Nephron (organoid): Measurements from ENCODE around the gene PHACTR1.

Experiments used
- H3K27ac Mint-ChIP-seq, 3 experiments: 2 replicates each; pipeline ENCODE4 v1.8.0; 2020; ENCODE audit warnings: mixed read lengths in 3 of 3, mild to moderate bottlenecking in 2 of 3, moderate library complexity in 1 of 3
- H3K27me3 Mint-ChIP-seq: 2 replicates; pipeline ENCODE4 v1.8.0; 2021; ENCODE audit warnings: low read depth, mild to moderate bottlenecking, moderate library complexity, mixed read lengths
- H3K36me3 Mint-ChIP-seq: 2 replicates; pipeline ENCODE4 v1.8.0; 2020; ENCODE audit warnings: low read depth, mixed read lengths
- H3K4me1 Mint-ChIP-seq: 2 replicates; pipeline ENCODE4 v1.8.0; 2020; ENCODE audit warnings: mixed read lengths
- H3K4me3 Mint-ChIP-seq, 3 experiments: 2 replicates each; pipeline ENCODE4 v1.8.0; 2020; ENCODE audit warnings: mild to moderate bottlenecking in 3 of 3, mixed read lengths in 3 of 3, moderate library complexity in 2 of 3
- H3K9me3 Mint-ChIP-seq: 2 replicates; pipeline ENCODE4 v1.8.0; 2020; ENCODE audit warnings: mixed read lengths
- TF ChIP-seq, protein P1 (sequence below), 3 experiments: fragments of 200-600 bp; sonication (generic); IDR thresholded peaks; one replicate each; pipeline ENCODE4 v1.5.0; 2021; ENCODE audit warnings: antibody characterized with exemption in 3 of 3; ENCODE audit not compliant: unreplicated experiment in 3 of 3

The PHACTR1 gene

DNA sequence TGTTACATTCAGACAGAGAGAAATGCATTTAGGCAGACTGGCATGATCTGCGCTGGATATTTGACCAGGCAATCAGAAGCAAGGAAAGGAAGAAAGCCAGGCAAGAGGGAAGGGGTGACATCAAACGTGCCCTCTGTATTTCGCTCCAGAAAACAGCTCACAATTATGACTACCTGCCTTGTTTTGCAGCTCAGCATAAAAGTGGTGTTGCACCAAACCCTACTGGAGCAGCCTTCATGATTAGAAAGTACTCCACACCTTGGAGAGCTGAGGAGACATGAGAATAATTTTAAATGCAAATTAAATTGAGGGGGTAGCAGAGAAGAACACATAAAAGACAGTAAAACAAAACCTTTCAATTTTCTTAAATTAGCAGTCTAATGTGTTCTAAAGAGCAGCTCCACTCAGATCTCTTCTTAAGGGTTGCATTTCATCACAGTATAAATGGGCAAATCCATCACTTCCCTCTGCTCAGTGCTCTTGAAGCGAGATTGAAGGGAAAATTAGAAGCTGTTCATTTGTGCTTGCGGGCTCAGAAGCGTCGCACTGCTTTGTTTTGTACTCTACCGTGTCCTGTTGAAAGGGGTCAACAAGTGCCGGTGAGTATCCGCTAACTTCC lies at the start of gene PHACTR1:
Gene PHACTR1 (plus strand): TSS at position 470 of the 619 bp plus-strand sequence.
- Mint-ChIP-seq H3K36me3 (no peaks in the 10 kb centered on the region), H3K27ac (no peak within 1 kb of the TSS), H3K9me3 (peaks cover 2% of the 10 kb centered on the region), H3K27me3 (peaks cover 38% of the 10 kb centered on the region), H3K4me1 (peaks cover 6% of the 10 kb centered on the region), H3K4me3 (no peak within 1 kb of the TSS)
- TF ChIP-seq, protein P1, sequence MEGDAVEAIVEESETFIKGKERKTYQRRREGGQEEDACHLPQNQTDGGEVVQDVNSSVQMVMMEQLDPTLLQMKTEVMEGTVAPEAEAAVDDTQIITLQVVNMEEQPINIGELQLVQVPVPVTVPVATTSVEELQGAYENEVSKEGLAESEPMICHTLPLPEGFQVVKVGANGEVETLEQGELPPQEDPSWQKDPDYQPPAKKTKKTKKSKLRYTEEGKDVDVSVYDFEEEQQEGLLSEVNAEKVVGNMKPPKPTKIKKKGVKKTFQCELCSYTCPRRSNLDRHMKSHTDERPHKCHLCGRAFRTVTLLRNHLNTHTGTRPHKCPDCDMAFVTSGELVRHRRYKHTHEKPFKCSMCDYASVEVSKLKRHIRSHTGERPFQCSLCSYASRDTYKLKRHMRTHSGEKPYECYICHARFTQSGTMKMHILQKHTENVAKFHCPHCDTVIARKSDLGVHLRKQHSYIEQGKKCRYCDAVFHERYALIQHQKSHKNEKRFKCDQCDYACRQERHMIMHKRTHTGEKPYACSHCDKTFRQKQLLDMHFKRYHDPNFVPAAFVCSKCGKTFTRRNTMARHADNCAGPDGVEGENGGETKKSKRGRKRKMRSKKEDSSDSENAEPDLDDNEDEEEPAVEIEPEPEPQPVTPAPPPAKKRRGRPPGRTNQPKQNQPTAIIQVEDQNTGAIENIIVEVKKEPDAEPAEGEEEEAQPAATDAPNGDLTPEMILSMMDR (IDR thresholded peaks at IDR 0.05; ENCODE audit: unreplicated experiment in 3 of 3): no peak

DNA sequence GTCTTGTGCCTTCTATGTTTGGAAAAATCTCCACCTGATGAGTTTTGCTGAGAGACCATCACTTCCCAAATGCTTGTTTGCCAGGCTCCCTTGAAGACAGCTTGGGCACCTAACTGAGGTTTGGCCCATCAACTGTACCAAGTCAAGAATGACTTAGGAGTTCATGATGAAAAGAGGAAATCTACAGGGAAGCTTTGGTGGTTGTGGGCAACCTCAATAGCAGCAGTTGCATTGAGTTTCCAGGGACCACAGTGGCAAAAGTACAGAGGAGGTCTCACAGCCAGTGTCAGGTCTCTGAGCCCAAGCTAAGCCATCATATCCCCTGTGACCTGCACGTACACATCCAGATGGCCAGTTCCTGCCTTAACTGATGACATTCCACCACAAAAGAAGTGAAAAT lies 49.7 kb upstream of the PHACTR1 start:
- no peaks in the 10 kb centered on the region for H3K27me3 Mint-ChIP-seq
- H3K4me1 Mint-ChIP-seq: no peaks in the 10 kb centered on the region
- H3K4me3 Mint-ChIP-seq: no peak overlapping the region
- H3K9me3 Mint-ChIP-seq: no peaks in the 10 kb centered on the region
- TF ChIP-seq, protein P1 (IDR thresholded peaks at IDR 0.05; ENCODE audit: unreplicated experiment in 3 of 3): no peak
- H3K27ac Mint-ChIP-seq: no peak overlapping the region
- no peaks in the 10 kb centered on the region for H3K36me3 Mint-ChIP-seq

DNA sequence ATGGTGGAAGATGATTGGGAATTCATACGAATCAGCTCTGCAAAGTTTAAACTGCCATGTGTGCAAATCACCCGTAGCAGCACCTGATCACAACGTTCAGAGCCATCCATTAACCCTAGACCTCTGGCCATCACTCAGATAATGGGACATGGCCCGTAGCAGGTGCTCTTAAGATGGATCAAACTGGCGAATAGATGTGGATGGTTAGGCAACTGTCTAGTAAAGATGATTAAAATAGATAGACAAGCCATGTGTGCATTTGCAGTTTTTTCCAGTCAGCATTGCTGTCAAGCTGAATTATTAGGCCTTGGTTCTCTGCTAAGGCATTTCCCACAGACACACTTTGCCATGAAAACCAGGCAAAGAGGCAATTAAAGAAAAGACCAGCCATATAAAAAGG lies 40.6 kb upstream of the PHACTR1 start:
- no peak overlapping the region for H3K27ac Mint-ChIP-seq
- TF ChIP-seq, protein P1 (IDR thresholded peaks at IDR 0.05; ENCODE audit: unreplicated experiment in 3 of 3): no peak
- H3K27me3 Mint-ChIP-seq: peaks cover 8% of the 10 kb centered on the region
- no peak overlapping the region for H3K4me3 Mint-ChIP-seq
- H3K9me3 Mint-ChIP-seq: no peaks in the 10 kb centered on the region
- H3K4me1 Mint-ChIP-seq: no peaks in the 10 kb centered on the region
- H3K36me3 Mint-ChIP-seq: no peaks in the 10 kb centered on the region

DNA sequence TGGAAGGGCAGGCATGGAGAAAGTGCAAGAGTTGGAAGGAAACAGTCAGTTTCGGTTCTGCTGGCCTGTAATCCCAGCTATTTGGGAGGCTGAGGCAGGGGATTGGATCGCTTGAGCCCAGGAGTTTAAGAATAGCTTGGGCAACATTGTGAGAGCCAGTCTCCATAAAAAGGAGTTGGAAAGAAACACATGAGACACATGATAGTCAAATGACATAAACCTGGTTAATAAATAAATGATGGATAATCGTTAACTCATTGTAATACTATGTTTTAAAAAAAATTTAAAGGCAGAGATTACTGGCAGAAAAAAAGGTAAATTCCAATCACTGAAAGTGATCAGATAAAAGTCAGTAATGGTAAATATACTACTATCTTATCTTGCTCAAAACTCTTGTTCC lies 37.2 kb upstream of the PHACTR1 start:
- Mint-ChIP-seq H3K27ac (peak overlapping the region in 2 of 3 experiments; percentile 63 to 80), H3K9me3 (no peaks in the 10 kb centered on the region), H3K4me3 (no peak overlapping the region), H3K4me1 (no peaks in the 10 kb centered on the region), H3K36me3 (no peaks in the 10 kb centered on the region), H3K27me3 (no peaks in the 10 kb centered on the region)
- TF ChIP-seq, protein P1 (IDR thresholded peaks at IDR 0.05; ENCODE audit: unreplicated experiment in 3 of 3): no peak

DNA sequence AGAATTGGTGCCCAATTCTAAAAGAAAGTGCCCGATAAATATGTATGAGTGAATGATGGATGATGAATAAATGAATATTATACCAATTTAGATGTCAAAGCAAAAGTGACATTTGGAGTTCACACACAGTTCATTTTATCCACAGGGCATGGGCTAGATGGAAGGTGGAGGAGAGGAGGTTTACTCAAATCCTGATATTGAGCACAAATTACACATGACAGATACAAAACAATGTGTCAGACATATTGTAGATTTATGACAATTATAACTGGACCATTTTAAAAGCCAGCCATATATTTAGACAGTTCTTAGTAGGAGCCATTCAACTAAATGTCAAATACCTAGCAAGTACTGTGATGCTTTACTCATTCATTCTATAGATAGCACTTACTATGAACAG lies 23.4 kb upstream of the PHACTR1 start:
- Mint-ChIP-seq H3K4me3 (no peak overlapping the region), H3K27ac (no peak overlapping the region), H3K9me3 (no peaks in the 10 kb centered on the region), H3K27me3 (peaks cover 7% of the 10 kb centered on the region), H3K36me3 (no peaks in the 10 kb centered on the region), H3K4me1 (no peaks in the 10 kb centered on the region)
- TF ChIP-seq, protein P1 (IDR thresholded peaks at IDR 0.05; ENCODE audit: unreplicated experiment in 3 of 3): no peak

DNA sequence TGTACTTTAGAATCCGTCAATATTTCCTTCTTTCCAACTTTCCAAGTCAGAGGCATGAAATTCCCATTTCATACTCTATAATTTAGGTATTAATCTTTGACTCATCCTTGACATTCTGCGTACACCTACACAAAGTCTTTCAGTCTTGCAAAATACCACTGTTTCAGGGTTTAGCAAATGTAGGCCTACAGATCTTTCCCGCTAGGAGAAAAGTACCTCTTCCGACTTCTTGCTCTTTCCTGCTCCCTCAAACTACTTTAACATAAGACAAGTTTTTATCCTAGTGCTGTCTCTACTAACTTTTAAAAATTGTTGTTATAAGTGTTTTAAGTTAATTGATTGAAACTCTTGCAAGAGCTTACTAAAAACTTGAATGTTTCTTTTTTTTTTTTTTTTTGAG lies 18.3 kb upstream of the PHACTR1 start:
- H3K4me1 Mint-ChIP-seq: no peaks in the 10 kb centered on the region
- H3K4me3 Mint-ChIP-seq: no peak overlapping the region
- H3K27ac Mint-ChIP-seq: no peak overlapping the region
- TF ChIP-seq, protein P1 (IDR thresholded peaks at IDR 0.05; ENCODE audit: unreplicated experiment in 3 of 3): no peak
- no peaks in the 10 kb centered on the region for H3K36me3 Mint-ChIP-seq
- peaks cover 10% of the 10 kb centered on the region for H3K27me3 Mint-ChIP-seq
- H3K9me3 Mint-ChIP-seq: no peaks in the 10 kb centered on the region
